Measurements from ENCODE around the gene ADCYAP1R1. TPM values are rescaled to one million over a fixed set of nuclear protein-coding genes. Genes with fewer than 3 reads are reported as not detected.

ADCYAP1R1 gene
- total and polyA plus RNA-seq, 2 of the 8 experiments (the other 6 are each of a cell fraction or from before 2014, with no cell fraction given) = 14.4 to 14.6 TPM

DNA sequence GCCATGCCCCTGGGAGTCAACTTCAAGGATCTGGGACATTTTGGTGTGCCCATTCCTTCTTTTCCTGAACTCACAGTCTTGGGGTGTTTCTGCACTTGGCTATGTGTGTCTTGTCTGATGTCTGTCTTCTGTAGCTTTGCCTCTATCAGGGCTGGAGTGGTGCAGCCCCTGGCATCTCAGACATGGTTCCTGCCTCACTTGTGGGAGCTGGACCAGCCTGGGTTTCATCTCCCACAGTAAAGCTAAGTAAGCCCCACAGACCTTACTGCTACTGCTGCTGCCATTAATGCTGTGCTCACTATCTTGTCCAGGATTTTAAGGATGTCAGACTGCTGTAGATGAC, 59.0 kb downstream of the ADCYAP1R1 start:
- H4K5ac ChIP-seq (ENCODE audit: insufficient read length, low read depth, low read length) = no peak overlapping the region
- no peak overlapping the region for H2BK12ac ChIP-seq (ENCODE audit: low read depth, low read length)
- H3K4me1 ChIP-seq (replicated peaks in 1 of 4; ENCODE audit: control insufficient read depth in 3 of 4, insufficient read depth in 4 of 4, low read length in 3 of 4) = no peaks in the 10 kb centered on the region; a peak in 1 of 7 replicates
- no peak overlapping the region for H3K9ac ChIP-seq (replicated peaks in 1 of 4; ENCODE audit: extremely low read depth in 1 of 4, low read depth in 3 of 4, low read length in 3 of 4)
- H3K4me3 ChIP-seq (ENCODE audit: extremely low read depth in 1 of 4, insufficient read depth in 2 of 4, low read depth in 3 of 4, low read length in 4 of 4) = no peak overlapping the region
- peaks cover 0 to 2% of the 10 kb centered on the region in 2 experiments for H4K20me1 ChIP-seq (replicated peaks in 1 of 2; ENCODE audit: control insufficient read depth in 1 of 2, insufficient read depth in 2 of 2, low read length in 2 of 2)
- ChIA-PET POLR2A (ENCODE audit: partially characterized antibody) (no interaction called here), CTCF (ENCODE audit: partially characterized antibody) (interaction anchor here (0.8 to 19.4 kb wide), 3 partner anchors 11 to 52 kb away, joined by 3 to 162 read pairs (median 4); no protein-coding TSS in a partner anchor)
- H4K91ac ChIP-seq (replicated peaks; ENCODE audit: insufficient read length, low read length) = no peak overlapping the region
- FAIRE-seq = no peak
- no peak overlapping the region for H2AK5ac ChIP-seq (ENCODE audit: low read depth, low read length)
- no peak overlapping the region for H3K14ac ChIP-seq (ENCODE audit: insufficient read length)
- H3K18ac ChIP-seq (ENCODE audit: extremely low read depth, low read length) = no peak overlapping the region
- no peaks in the 10 kb centered on the region for H3K9me3 ChIP-seq (ENCODE audit: insufficient read depth in 2 of 2, low read depth in 1 of 2, low read length in 1 of 2)
- no peak overlapping the region for H3K56ac ChIP-seq (replicated peaks; ENCODE audit: insufficient read length, low read depth, low read length)
- H3K4ac ChIP-seq (replicated peaks; ENCODE audit: insufficient read length, low read depth, low read length) = no peak overlapping the region
- peak in 1 of 2 experiments; percentile 26 for DNase-seq (ENCODE audit: low read depth in 1 of 2, low spot score in 2 of 2)
- no peak overlapping the region for H3K4me2 ChIP-seq (ENCODE audit: insufficient read depth in 1 of 2, low read depth in 2 of 2, low read length in 2 of 2)
- no peaks in the 10 kb centered on the region for H3K36me3 ChIP-seq (ENCODE audit: control insufficient read depth in 2 of 4, insufficient read depth in 4 of 4, low read length in 3 of 4)
- H3K27ac ChIP-seq (ENCODE audit: low read depth, low read length) = no peak overlapping the region
- no peaks in the 10 kb centered on the region for H3K79me1 ChIP-seq (ENCODE audit: low read depth, low read length)
- H3K23ac ChIP-seq (ENCODE audit: insufficient read length) = no peak overlapping the region
- H4K8ac ChIP-seq (ENCODE audit: extremely low read depth, insufficient read depth, low read length) = no peak overlapping the region
- no peak overlapping the region for H2BK5ac ChIP-seq (ENCODE audit: low read depth, low read length)
- no peaks in the 10 kb centered on the region; a peak in 1 of 7 replicates for H3K27me3 ChIP-seq (replicated peaks in 1 of 4; ENCODE audit: control insufficient read depth in 3 of 4, extremely low read depth in 1 of 4, insufficient read depth in 3 of 4, low read length in 3 of 4)
- no peak overlapping the region for H2BK120ac ChIP-seq (replicated peaks; ENCODE audit: low read depth, low read length)
- H3K79me2 ChIP-seq (ENCODE audit: control insufficient read depth in 1 of 2, insufficient read depth in 2 of 2, low read length in 2 of 2) = no peaks in the 10 kb centered on the region
- H2BK15ac ChIP-seq (ENCODE audit: low read length) = no peak overlapping the region
- H2AFZ ChIP-seq (ENCODE audit: low read length) = no peak overlapping the region
- no peaks in the 10 kb centered on the region for H3K23me2 ChIP-seq (ENCODE audit: low read depth, low read length)
- H2BK20ac ChIP-seq (ENCODE audit: low read length) = no peak overlapping the region
- TF ChIP-seq BCL11A (IDR thresholded peaks at IDR 0.05; ENCODE audit: low read depth in 2 of 2, low read length in 2 of 2) (no peak), POLR2AphosphoS5 (IDR thresholded peaks at IDR 0.05; ENCODE audit: low read depth, low read length) (no peak)
